Ectodermal cell (in vitro differentiated cells): Measurements from ENCODE around the gene LMTK2.

ENCODE experiments used
- H3K27ac ChIP-seq: 2 replicates; pipeline ENCODE4 v1.7.0; 2013; ENCODE audit warnings: mild to moderate bottlenecking, low read depth, low read length; ENCODE audit not compliant: insufficient read depth, poor library complexity, severe bottlenecking
- H3K27me3 ChIP-seq: 2 replicates; pipeline ENCODE4 v1.7.0; 2013; ENCODE audit warnings: mild to moderate bottlenecking, low read length; ENCODE audit not compliant: insufficient read depth, control insufficient read depth, poor library complexity, severe bottlenecking
- H3K36me3 ChIP-seq: one replicate; pipeline ENCODE4 v1.7.0; 2013; ENCODE audit warnings: low read length; ENCODE audit not compliant: control insufficient read depth, insufficient read depth
- H3K4me1 ChIP-seq: one replicate; pipeline ENCODE4 v1.7.0; 2013; ENCODE audit warnings: low read length; ENCODE audit not compliant: control insufficient read depth, insufficient read depth
- H3K4me3 ChIP-seq: 2 replicates; pipeline ENCODE4 v1.7.0; 2013; ENCODE audit warnings: low read depth, low read length, control low read depth; ENCODE audit not compliant: insufficient read depth
- H3K9me3 ChIP-seq: 2 replicates; pipeline ENCODE4 v1.7.0; 2013; ENCODE audit warnings: mild to moderate bottlenecking, low read length, moderate library complexity; ENCODE audit not compliant: control insufficient read depth
- WGBS, 2 experiments: methylation state at CpG; one replicate each; pipeline ENCODE4 v1.1.7; 2013; ENCODE audit warnings: missing lambda C conversion rate in 2 of 2; 5-methylcytosine and 5-hydroxymethylcytosine counted together

The LMTK2 gene

GRCh38 chr7:98187138-98187502, 80.5 kb downstream of the LMTK2 start:
- H3K9me3 ChIP-seq, result no peaks in the 10 kb centered on the region
- no peaks in the 10 kb centered on the region for H3K36me3 ChIP-seq
- H3K27ac ChIP-seq, result no peak overlapping the region
- 94 to 100% methylated on average over 1 of the region's 1 CpG for WGBS, 2 experiments
- no peaks in the 10 kb centered on the region for H3K27me3 ChIP-seq
- H3K4me3 ChIP-seq, result no peak overlapping the region
- H3K4me1 ChIP-seq, result no peaks in the 10 kb centered on the region

- H3K9me3 ChIP-seq, result no peaks in the 10 kb centered on the region
- H3K27me3 ChIP-seq, result no peaks in the 10 kb centered on the region
- WGBS, 2 experiments, result 94 to 95% methylated on average over 11 of the region's 11 CpGs
- H3K36me3 ChIP-seq, result peaks cover 6% of the 10 kb centered on the region
- no peak overlapping the region for H3K27ac ChIP-seq
- H3K4me1 ChIP-seq, result no peaks in the 10 kb centered on the region
- no peak overlapping the region for H3K4me3 ChIP-seq
These were observed 82.9 kb downstream of the LMTK2 start for GRCh38 chr7:98189559-98189958.

GRCh38 chr7:98191668-98192431, 85.2 kb downstream of the LMTK2 start:
- Histone ChIP-seq H3K9me3 (no peaks in the 10 kb centered on the region), H3K27ac (no peak overlapping the region), H3K4me3 (no peak overlapping the region), H3K4me1 (no peaks in the 10 kb centered on the region), H3K36me3 (peaks cover 6% of the 10 kb centered on the region), H3K27me3 (no peaks in the 10 kb centered on the region)
- WGBS, 2 experiments, result 96% methylated on average over 32 of the region's 32 CpGs

GRCh38 chr7:98192781-98193457, 86.3 kb downstream of the LMTK2 start:
- no peaks in the 10 kb centered on the region for H3K9me3 ChIP-seq
- no peaks in the 10 kb centered on the region for H3K27me3 ChIP-seq
- H3K4me3 ChIP-seq, result no peak overlapping the region
- peaks cover 6% of the 10 kb centered on the region for H3K36me3 ChIP-seq
- H3K4me1 ChIP-seq, result no peaks in the 10 kb centered on the region
- WGBS, 2 experiments, result 94% methylated on average over 22 of the region's 22 CpGs
- no peak overlapping the region for H3K27ac ChIP-seq

- peaks cover 6% of the 10 kb centered on the region for H3K36me3 ChIP-seq
- no peaks in the 10 kb centered on the region for H3K27me3 ChIP-seq
- WGBS, 2 experiments, result 96 to 97% methylated on average over 37 of the region's 37 CpGs
- no peaks in the 10 kb centered on the region for H3K9me3 ChIP-seq
- H3K27ac ChIP-seq, result no peak overlapping the region
- H3K4me3 ChIP-seq, result no peak overlapping the region
- H3K4me1 ChIP-seq, result no peaks in the 10 kb centered on the region
These were observed 87.0 kb downstream of the LMTK2 start for GRCh38 chr7:98193474-98194180.

- Histone ChIP-seq H3K27me3 (no peaks in the 10 kb centered on the region), H3K27ac (no peak overlapping the region), H3K4me3 (no peak overlapping the region), H3K36me3 (peaks cover 6% of the 10 kb centered on the region), H3K9me3 (no peaks in the 10 kb centered on the region), H3K4me1 (no peaks in the 10 kb centered on the region)
- 95% methylated on average over 26 to 27 of the region's 28 CpGs for WGBS, 2 experiments
These were observed 87.5 kb downstream of the LMTK2 start for GRCh38 chr7:98194186-98194585.

- WGBS, 2 experiments, result 94 to 95% methylated on average over 8 of the region's 8 CpGs
- H3K36me3 ChIP-seq, result peaks cover 6% of the 10 kb centered on the region
These were observed 88.2 kb downstream of the LMTK2 start for GRCh38 chr7:98194672-98195457.

GRCh38 chr7:98196706-98197605, 90.3 kb downstream of the LMTK2 start:
- peaks cover 6% of the 10 kb centered on the region for H3K36me3 ChIP-seq

More at GRCh38 chr7:98194672-98195457, 88.2 kb downstream of the LMTK2 start:
- H3K27ac ChIP-seq, result no peak overlapping the region
- H3K4me1 ChIP-seq, result no peaks in the 10 kb centered on the region
- H3K27me3 ChIP-seq, result no peaks in the 10 kb centered on the region
- no peaks in the 10 kb centered on the region for H3K9me3 ChIP-seq
- H3K4me3 ChIP-seq, result no peak overlapping the region

GRCh38 chr7:98199131-98199530, 92.5 kb downstream of the LMTK2 start:
- Histone ChIP-seq H3K4me1 (no peaks in the 10 kb centered on the region), H3K9me3 (no peaks in the 10 kb centered on the region), H3K36me3 (no peaks in the 10 kb centered on the region), H3K27me3 (no peaks in the 10 kb centered on the region), H3K4me3 (no peak overlapping the region), H3K27ac (no peak overlapping the region)
- WGBS, 2 experiments, result 94 to 97% methylated on average over 5 of the region's 5 CpGs

More at GRCh38 chr7:98196706-98197605, 90.3 kb downstream of the LMTK2 start:
- H3K4me3 ChIP-seq, result no peak overlapping the region
- WGBS, 2 experiments, result 97% methylated on average over 16 of the region's 16 CpGs
- no peak overlapping the region for H3K27ac ChIP-seq
- H3K27me3 ChIP-seq, result no peaks in the 10 kb centered on the region
- H3K4me1 ChIP-seq, result no peaks in the 10 kb centered on the region
- no peaks in the 10 kb centered on the region for H3K9me3 ChIP-seq
